Renal cortical epithelial cell (primary cell): Measurements from ENCODE around the gene BDKRB1. TPM values are rescaled to one million over a fixed set of nuclear protein-coding genes. Genes with fewer than 3 reads are reported as not detected.
A peak's percentile ranks its signal among the peaks of the same experiment; 100 is the strongest.

Experiments
- DNase-seq: peaks from one replicate; pipeline ENCODE4 v3.0.0-alpha.2; 2011; ENCODE audit warnings: low read depth
- total RNA-seq: library from RNA; depleted of rRNA; stranded (reverse); fragments of >200 nt; gene quantifications from 2 replicates; pipeline ENCODE4 v1.2.3, GENCODE V29; 2014

Gene BDKRB1
- total RNA-seq, 1 donor from 2014 or later = 0.10 TPM

GRCh38 chr14:96261772-96262655 is 6.0 kb downstream of the BDKRB1 start:
- no peak for DNase-seq

- no peak for DNase-seq
Measured at GRCh38 chr14:96263347-96264199, 7.6 kb downstream of the BDKRB1 start.

- no peak for DNase-seq
Measured at GRCh38 chr14:96264200-96264553, 8.2 kb downstream of the BDKRB1 start.

GRCh38 chr14:96264853-96265252 is 8.8 kb downstream of the BDKRB1 start:
- DNase-seq = no peak

GRCh38 chr14:96265383-96266095 is 9.5 kb downstream of the BDKRB1 start:
- no peak for DNase-seq

- peak; percentile 48 for DNase-seq
Measured at GRCh38 chr14:96267336-96267735, 11.3 kb downstream of the BDKRB1 start.

GRCh38 chr14:96267916-96268315 is 11.9 kb downstream of the BDKRB1 start:
- DNase-seq = peak; percentile 36

- peak; percentile 96 for DNase-seq
Measured at GRCh38 chr14:96268431-96269358, 12.7 kb downstream of the BDKRB1 start.

GRCh38 chr14:96269359-96269710 is 13.3 kb downstream of the BDKRB1 start:
- DNase-seq = no peak

GRCh38 chr14:96270565-96271420 is 14.8 kb downstream of the BDKRB1 start:
- DNase-seq = no peak

- no peak for DNase-seq
Measured at GRCh38 chr14:96271421-96271762, 15.4 kb downstream of the BDKRB1 start.

- peak; percentile 34 for DNase-seq
Measured at GRCh38 chr14:96272777-96273473, 16.9 kb downstream of the BDKRB1 start.

- DNase-seq = no peak
Measured at GRCh38 chr14:96273629-96274028, 17.6 kb downstream of the BDKRB1 start.

- no peak for DNase-seq
Measured at GRCh38 chr14:96274122-96274521, 18.1 kb downstream of the BDKRB1 start.

- no peak for DNase-seq
Measured at GRCh38 chr14:96274543-96274942, 18.5 kb downstream of the BDKRB1 start.

- peak; percentile 52 for DNase-seq
Measured at GRCh38 chr14:96275177-96276112, 19.4 kb downstream of the BDKRB1 start.

GRCh38 chr14:96277890-96278289 is 21.9 kb downstream of the BDKRB1 start:
- no peak for DNase-seq

GRCh38 chr14:96279564-96279963 is 23.6 kb downstream of the BDKRB1 start:
- no peak for DNase-seq

- DNase-seq = no peak
Measured at GRCh38 chr14:96280104-96280503, 24.1 kb downstream of the BDKRB1 start.
